GM12878 (cell line): ENCODE data around the gene CBX8. TPM values are rescaled to one million over a fixed set of nuclear protein-coding genes. Genes with fewer than 3 reads are reported as not detected.
A peak's percentile ranks its signal among the peaks of the same experiment; 100 is the strongest.

ENCODE experiments used
- BACH1 ChIP-seq: fragments of 450-650 bp; IDR thresholded peaks from 2 replicates; pipeline ENCODE4 v1.6.1; 2017; ENCODE audit warnings: mild to moderate bottlenecking, borderline replicate concordance
- BCLAF1 ChIP-seq: fragments of 450-650 bp; IDR thresholded peaks from 2 replicates; pipeline ENCODE4 v1.6.1; 2017; ENCODE audit warnings: antibody characterized with exemption, mild to moderate bottlenecking, moderate library complexity
- BHLHE40 ChIP-seq, 2 experiments: fragments of 450-650 bp in 1 of 2; IDR thresholded peaks; 2 replicates each; pipeline ENCODE4 v1.6.1; 2011 to 2017; ENCODE audit warnings: low read depth in 2 of 2, borderline replicate concordance in 1 of 2, improper control_type of control experiment in 1 of 2, low read length in 1 of 2, mild to moderate bottlenecking in 1 of 2
- CUX1 ChIP-seq: IDR thresholded peaks from 2 replicates; pipeline ENCODE4 v1.6.1; 2012; ENCODE audit warnings: improper control_type of control experiment, low read depth, low read length; ENCODE audit not compliant: insufficient replicate concordance
- EED ChIP-seq: sonication (generic); IDR thresholded peaks from 2 replicates; pipeline ENCODE4 v1.6.1; 2016; ENCODE audit warnings: antibody characterized with exemption, low read depth
- PBX3 ChIP-seq: IDR thresholded peaks from 2 replicates; pipeline ENCODE4 v1.6.1; 2011; ENCODE audit warnings: mild to moderate bottlenecking, low read depth, low read length, moderate library complexity; ENCODE audit not compliant: insufficient replicate concordance
- PRDM15 ChIP-seq: fragments of 450-650 bp; formaldehyde crosslinking; IDR thresholded peaks from 2 replicates; pipeline ENCODE4 v1.4.0; 2020; ENCODE audit warnings: mild to moderate bottlenecking, moderate library complexity
- SMAD1 ChIP-seq: fragments of 450-650 bp; IDR thresholded peaks from 2 replicates; pipeline ENCODE4 v1.6.1; 2018; ENCODE audit warnings: mild to moderate bottlenecking, low read depth; ENCODE audit not compliant: partially characterized antibody
- YBX1 ChIP-seq: fragments of 450-650 bp; IDR thresholded peaks from 2 replicates; pipeline ENCODE4 v1.6.1; 2016; ENCODE audit warnings: antibody characterized with exemption
- ZBED1 ChIP-seq: IDR thresholded peaks from 2 replicates; pipeline ENCODE4 v1.6.1; 2016; ENCODE audit warnings: borderline replicate concordance
- ZNF274 ChIP-seq: IDR thresholded peaks from one replicate; pipeline ENCODE4 v1.8.0; 2011; ENCODE audit not compliant: insufficient read length, insufficient read depth
- ZSCAN29 ChIP-seq: fragments of 450-650 bp; IDR thresholded peaks from 2 replicates; pipeline ENCODE4 v1.6.1; 2017; ENCODE audit warnings: mild to moderate bottlenecking, moderate library complexity
- polyA plus RNA-seq, 11 experiments: library from polyadenylated mRNA; depleted of rRNA in 4 of 11; unstranded in 6 of 11; stranded (reverse) in 5 of 11; fragments of >200 nt; fragmentation: Nextera tagmentation in 4 of 11; fragmentation: Illumina TruSeq in 1 of 11; extraction: Ambion mirVana in 4 of 11; extraction: Trizol in 1 of 11; gene quantifications; 1 replicate in 1 of 11; 2 replicates in 10 of 11; pipeline versions ENCODE4 v1.2.1 to v1.2.3, GENCODE V29; 2011 to 2016; ENCODE audit warnings: inconsistent platforms in 2 of 11, missing spikeins in 2 of 11, low read depth in 1 of 11
- total RNA-seq, 4 experiments: library from RNA; depleted of rRNA in 3 of 4; stranded (reverse); fragments of >200 nt in 3 of 4; fragmentation: Illumina TruSeq in 1 of 4; extraction: Trizol in 1 of 4; gene quantifications; 2 replicates each; pipeline versions ENCODE4 v1.2.1 to v1.2.3, GENCODE V29; 2013 to 2021

Gene CBX8
- total and polyA plus RNA-seq, 10 of the 15 experiments (the other 5 are each of a cell fraction or from before 2014, with no cell fraction given): 0.03 to 6.7 (median 1.9) TPM

GRCh38 chr17:79750650-79751545 lies 46.0 kb downstream of the CBX8 start (continued):
- no peak for TF ChIP-seq PRDM15 (CRISPR knock-in tag)
- no peak for TF ChIP-seq PBX3
- TF ChIP-seq BACH1: peak; percentile 79; the same call in 1 of the 2 replicates
- TF ChIP-seq CUX1: no peak
- no peak for TF ChIP-seq ZNF274
- no peak for TF ChIP-seq SMAD1
- TF ChIP-seq YBX1: no peak
- TF ChIP-seq BHLHE40 (IDR thresholded peaks at IDR 0.05; ENCODE audit: borderline replicate concordance in 1 of 2, low read depth in 2 of 2, low read length in 1 of 2): no peak
- TF ChIP-seq ZSCAN29: no peak
- TF ChIP-seq BCLAF1: no peak
- TF ChIP-seq EED: no peak
- no peak for TF ChIP-seq ZBED1
